Activated naive CD8-positive, alpha-beta T cell (primary cell): ENCODE measurements around the gene ALX3.
"Not testable (repeated sequence)": the region's sequence is repeated elsewhere in the genome, so short reads cannot be mapped to it uniquely, and the experiment has no call there.

ENCODE experiments used
- H3K27ac Mint-ChIP-seq: one replicate; pipeline ENCODE4 v1.8.0; 2021; ENCODE audit warnings: mixed read lengths
- H3K27me3 Mint-ChIP-seq: one replicate; pipeline ENCODE4 v1.8.0; 2021; ENCODE audit warnings: mixed read lengths
- H3K36me3 Mint-ChIP-seq: one replicate; pipeline ENCODE4 v1.8.0; 2021; ENCODE audit warnings: mixed read lengths
- H3K4me1 Mint-ChIP-seq: one replicate; pipeline ENCODE4 v1.8.0; 2021; ENCODE audit warnings: low read depth, mixed read lengths
- H3K4me3 Mint-ChIP-seq: one replicate; pipeline ENCODE4 v1.8.0; 2021; ENCODE audit warnings: mild to moderate bottlenecking, mixed read lengths
- H3K9me3 Mint-ChIP-seq: one replicate; pipeline ENCODE4 v1.8.0; 2021; ENCODE audit warnings: low read depth, mixed read lengths

The ALX3 gene

GRCh38 chr1:110082477-110082876 is 12.0 kb upstream of the ALX3 start:
- no peak overlapping the region for H3K27ac Mint-ChIP-seq
- peaks cover 39% of the 10 kb centered on the region for H3K27me3 Mint-ChIP-seq
- peaks cover 9% of the 10 kb centered on the region for H3K4me1 Mint-ChIP-seq
- no peaks in the 10 kb centered on the region for H3K9me3 Mint-ChIP-seq
- peak overlapping the region; percentile 35 for H3K4me3 Mint-ChIP-seq
- H3K36me3 Mint-ChIP-seq, result no peaks in the 10 kb centered on the region

- peaks cover 39% of the 10 kb centered on the region for H3K27me3 Mint-ChIP-seq
- no peaks in the 10 kb centered on the region for H3K36me3 Mint-ChIP-seq
- no peaks in the 10 kb centered on the region for H3K9me3 Mint-ChIP-seq
- peaks cover 9% of the 10 kb centered on the region for H3K4me1 Mint-ChIP-seq
- no peak overlapping the region for H3K4me3 Mint-ChIP-seq
- H3K27ac Mint-ChIP-seq, result no peak overlapping the region
These were observed 10.6 kb upstream of the ALX3 start for GRCh38 chr1:110081061-110081460.

GRCh38 chr1:110079995-110080394 is 9.5 kb upstream of the ALX3 start:
- H3K36me3 Mint-ChIP-seq, H3K9me3 Mint-ChIP-seq, H3K27ac Mint-ChIP-seq, H3K4me3 Mint-ChIP-seq, H3K4me1 Mint-ChIP-seq: not testable (repeated sequence)
- peaks cover 35% of the 10 kb centered on the region for H3K27me3 Mint-ChIP-seq

- Mint-ChIP-seq H3K27ac (no peak overlapping the region), H3K4me1 (no peaks in the 10 kb centered on the region), H3K9me3 (no peaks in the 10 kb centered on the region), H3K4me3 (no peak overlapping the region), H3K27me3 (peaks cover 32% of the 10 kb centered on the region), H3K36me3 (no peaks in the 10 kb centered on the region)
These were observed 6.5 kb upstream of the ALX3 start for GRCh38 chr1:110076789-110077500.

- Mint-ChIP-seq H3K9me3 (no peaks in the 10 kb centered on the region), H3K4me3 (no peak overlapping the region), H3K27ac (no peak overlapping the region), H3K36me3 (no peaks in the 10 kb centered on the region), H3K4me1 (peaks cover 4% of the 10 kb centered on the region), H3K27me3 (peaks cover 33% of the 10 kb centered on the region)
These were observed 3.7 kb upstream of the ALX3 start for GRCh38 chr1:110074166-110074565.

- H3K4me3 Mint-ChIP-seq, result peak overlapping the region; percentile 67
These were observed 196 bp downstream of the ALX3 start for GRCh38 chr1:110070282-110070669.

GRCh38 chr1:110069404-110070281 is 829 bp downstream of the ALX3 start:
- peaks cover 9% of the 10 kb centered on the region for H3K4me1 Mint-ChIP-seq
- peak overlapping the region; percentile 67 for H3K4me3 Mint-ChIP-seq
- H3K9me3 Mint-ChIP-seq, result no peaks in the 10 kb centered on the region
- H3K36me3 Mint-ChIP-seq, result no peaks in the 10 kb centered on the region
- H3K27me3 Mint-ChIP-seq, result peaks cover 31% of the 10 kb centered on the region
- no peak overlapping the region for H3K27ac Mint-ChIP-seq

More at GRCh38 chr1:110070282-110070669, 196 bp downstream of the ALX3 start:
- Mint-ChIP-seq H3K36me3 (no peaks in the 10 kb centered on the region), H3K27me3 (peaks cover 31% of the 10 kb centered on the region), H3K27ac (no peak overlapping the region), H3K4me1 (peaks cover 9% of the 10 kb centered on the region), H3K9me3 (no peaks in the 10 kb centered on the region)

- Mint-ChIP-seq H3K4me3 (peak overlapping the region; percentile 82), H3K36me3 (no peaks in the 10 kb centered on the region), H3K27me3 (peaks cover 28% of the 10 kb centered on the region)
These were observed 1.6 kb downstream of the ALX3 start for GRCh38 chr1:110068646-110069403.

GRCh38 chr1:110067893-110068645 is 2.4 kb downstream of the ALX3 start:
- H3K36me3 Mint-ChIP-seq, result no peaks in the 10 kb centered on the region
- peak overlapping the region; percentile 82 for H3K4me3 Mint-ChIP-seq
- peaks cover 24% of the 10 kb centered on the region for H3K27me3 Mint-ChIP-seq
- no peaks in the 10 kb centered on the region for H3K9me3 Mint-ChIP-seq
- no peak overlapping the region for H3K27ac Mint-ChIP-seq
- peaks cover 9% of the 10 kb centered on the region for H3K4me1 Mint-ChIP-seq

More at GRCh38 chr1:110068646-110069403, 1.6 kb downstream of the ALX3 start:
- no peak overlapping the region for H3K27ac Mint-ChIP-seq
- H3K9me3 Mint-ChIP-seq, result no peaks in the 10 kb centered on the region
- peaks cover 9% of the 10 kb centered on the region for H3K4me1 Mint-ChIP-seq

GRCh38 chr1:110067479-110067892 is 3.0 kb downstream of the ALX3 start:
- H3K4me1 Mint-ChIP-seq, result peaks cover 9% of the 10 kb centered on the region
- H3K27me3 Mint-ChIP-seq, result peaks cover 19% of the 10 kb centered on the region
- no peaks in the 10 kb centered on the region for H3K9me3 Mint-ChIP-seq
- no peak overlapping the region for H3K27ac Mint-ChIP-seq
- H3K36me3 Mint-ChIP-seq, result no peaks in the 10 kb centered on the region
- no peak overlapping the region for H3K4me3 Mint-ChIP-seq

- H3K4me3 Mint-ChIP-seq, result no peak overlapping the region
- H3K36me3 Mint-ChIP-seq, result no peaks in the 10 kb centered on the region
- no peak overlapping the region for H3K27ac Mint-ChIP-seq
- H3K9me3 Mint-ChIP-seq, result no peaks in the 10 kb centered on the region
- H3K4me1 Mint-ChIP-seq, result peaks cover 9% of the 10 kb centered on the region
- H3K27me3 Mint-ChIP-seq, result peaks cover 11% of the 10 kb centered on the region
These were observed 4.6 kb downstream of the ALX3 start for GRCh38 chr1:110065841-110066240.

- Mint-ChIP-seq H3K9me3 (no peaks in the 10 kb centered on the region), H3K36me3 (peaks cover 3% of the 10 kb centered on the region), H3K4me1 (peaks cover 9% of the 10 kb centered on the region), H3K27me3 (peaks cover 11% of the 10 kb centered on the region), H3K4me3 (no peak overlapping the region), H3K27ac (no peak overlapping the region)
These were observed 5.7 kb downstream of the ALX3 start for GRCh38 chr1:110064576-110065337.

- Mint-ChIP-seq H3K27ac (no peak overlapping the region), H3K27me3 (peaks cover 11% of the 10 kb centered on the region)
These were observed 6.7 kb downstream of the ALX3 start for GRCh38 chr1:110063781-110064180.

GRCh38 chr1:110062612-110063011 is 7.9 kb downstream of the ALX3 start:
- Mint-ChIP-seq H3K36me3 (peaks cover 3% of the 10 kb centered on the region), H3K9me3 (no peaks in the 10 kb centered on the region), H3K4me1 (peaks cover 2% of the 10 kb centered on the region), H3K4me3 (no peak overlapping the region), H3K27me3 (peaks cover 5% of the 10 kb centered on the region), H3K27ac (no peak overlapping the region)

More at GRCh38 chr1:110063781-110064180, 6.7 kb downstream of the ALX3 start:
- Mint-ChIP-seq H3K36me3 (peaks cover 3% of the 10 kb centered on the region), H3K4me3 (no peak overlapping the region), H3K4me1 (peaks cover 7% of the 10 kb centered on the region), H3K9me3 (no peaks in the 10 kb centered on the region)
